ENCODE data around the gene ISG20L2.

The ISG20L2 gene

DNA sequence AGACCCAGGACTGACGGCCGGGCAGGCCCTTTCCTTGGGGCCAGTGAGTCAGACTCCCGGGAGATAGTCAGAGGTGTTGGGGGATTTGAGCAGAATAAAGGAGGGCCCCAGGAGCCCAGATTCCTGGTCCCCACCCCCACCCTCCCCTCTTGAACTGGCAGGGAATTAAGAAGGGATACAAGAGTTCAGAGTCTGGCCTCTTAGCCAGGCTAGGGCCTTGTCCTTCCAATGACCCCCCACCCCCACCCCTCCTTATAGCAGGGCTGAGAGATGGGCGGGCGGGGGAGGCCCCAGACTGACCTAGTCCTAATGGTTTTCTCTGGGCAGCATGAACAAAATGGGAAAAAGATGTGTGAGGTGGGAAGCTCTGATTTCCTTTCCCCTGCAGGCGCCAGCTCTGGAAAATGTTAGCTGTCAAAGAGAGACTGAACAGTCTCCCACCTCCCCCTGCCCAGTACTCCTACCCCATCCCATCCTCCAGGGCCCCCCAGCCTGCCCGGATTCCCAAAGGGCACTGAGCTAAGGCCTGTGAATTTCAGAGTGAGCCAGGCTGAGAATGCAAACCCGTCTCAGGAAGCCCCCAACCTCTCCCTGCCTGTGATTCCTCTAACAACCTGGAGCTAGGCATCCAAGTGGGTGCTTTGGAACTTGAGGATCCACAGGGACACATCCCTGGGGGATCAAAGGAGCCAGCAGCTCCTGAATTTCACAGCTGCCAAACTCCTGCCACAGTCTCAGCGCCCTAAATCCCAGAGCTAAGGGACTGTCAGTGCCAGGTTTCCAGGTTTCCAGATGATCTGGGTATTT is 17.4 kb downstream of the ISG20L2 start:
- TF ChIP-seq CTCF (IDR thresholded peaks at IDR 0.05; ENCODE audit: control insufficient read depth, extremely low read depth, insufficient read depth), result no peak
- no peak for DNase-seq (ENCODE audit: low read depth)

DNA sequence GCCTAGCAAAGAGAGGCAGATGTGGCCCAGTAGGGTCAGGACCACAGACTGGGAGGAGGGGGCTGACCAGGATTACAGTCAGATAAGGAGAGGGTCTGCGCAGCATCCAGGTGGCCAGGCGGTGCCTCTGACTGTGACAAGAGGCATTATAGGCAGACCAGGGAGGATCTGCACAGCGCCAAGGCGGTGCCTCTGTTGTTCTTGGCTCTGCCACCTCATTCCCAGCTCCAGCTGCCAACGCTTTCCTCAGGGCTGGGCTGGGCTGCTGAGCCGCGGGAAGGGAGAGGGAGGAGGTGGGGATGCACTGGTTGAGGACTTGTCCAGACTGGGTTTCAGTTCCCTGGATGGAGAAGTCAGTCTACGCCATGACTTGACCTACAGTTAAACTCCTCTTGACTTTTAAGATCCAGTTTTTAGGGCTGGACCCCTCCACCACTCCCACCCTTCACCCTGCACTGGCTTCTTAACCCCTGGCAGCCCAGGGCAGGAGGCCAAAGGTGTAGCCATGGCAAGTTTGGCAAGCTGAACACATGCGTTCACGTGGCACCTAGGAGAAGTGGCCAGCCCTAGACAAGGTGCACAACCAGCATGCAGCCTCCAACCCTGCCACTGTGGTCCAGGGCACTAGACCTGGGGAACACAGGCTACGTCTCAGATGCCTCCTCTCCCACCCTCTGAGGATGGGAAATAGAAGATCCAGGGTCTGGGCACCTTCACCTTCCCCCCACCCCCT is 18.6 kb downstream of the ISG20L2 start:
- DNase-seq (ENCODE audit: low read depth), result peak; percentile 66
- TF ChIP-seq CTCF (IDR thresholded peaks at IDR 0.05; ENCODE audit: control insufficient read depth, extremely low read depth, insufficient read depth), result no peak
- H3K4me3 ChIP-seq (ENCODE audit: low read depth, low read length), result no peak overlapping the region

More for the DNA sequence above, 17.4 kb downstream of the ISG20L2 start:
- H3K4me3 ChIP-seq (ENCODE audit: low read depth, low read length), result no peak overlapping the region

DNA sequence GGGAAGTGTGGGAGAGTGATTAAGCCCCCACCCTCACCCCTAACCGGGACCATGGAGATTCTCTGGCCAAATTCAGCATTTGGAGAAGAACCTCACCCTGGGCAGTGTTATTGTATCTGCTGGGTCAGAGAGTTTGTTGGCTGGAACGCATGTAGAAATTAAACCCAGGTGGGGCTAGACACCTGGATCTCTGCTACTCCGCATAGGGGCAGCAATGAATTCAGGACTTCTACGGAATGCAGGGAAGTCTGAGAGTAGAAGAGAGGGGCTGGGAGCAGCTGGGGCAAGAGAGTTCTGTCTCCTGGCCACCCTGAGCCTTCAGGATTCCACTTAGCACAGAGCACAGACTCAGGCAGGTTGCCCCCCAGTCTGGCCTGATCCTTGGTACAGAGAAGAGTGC is 19.5 kb downstream of the ISG20L2 start:
- DNase-seq (ENCODE audit: low read depth), result no peak
- no peak overlapping the region for H3K4me3 ChIP-seq (ENCODE audit: low read depth, low read length)
- TF ChIP-seq CTCF (IDR thresholded peaks at IDR 0.05; ENCODE audit: control insufficient read depth, extremely low read depth, insufficient read depth), result no peak

DNA sequence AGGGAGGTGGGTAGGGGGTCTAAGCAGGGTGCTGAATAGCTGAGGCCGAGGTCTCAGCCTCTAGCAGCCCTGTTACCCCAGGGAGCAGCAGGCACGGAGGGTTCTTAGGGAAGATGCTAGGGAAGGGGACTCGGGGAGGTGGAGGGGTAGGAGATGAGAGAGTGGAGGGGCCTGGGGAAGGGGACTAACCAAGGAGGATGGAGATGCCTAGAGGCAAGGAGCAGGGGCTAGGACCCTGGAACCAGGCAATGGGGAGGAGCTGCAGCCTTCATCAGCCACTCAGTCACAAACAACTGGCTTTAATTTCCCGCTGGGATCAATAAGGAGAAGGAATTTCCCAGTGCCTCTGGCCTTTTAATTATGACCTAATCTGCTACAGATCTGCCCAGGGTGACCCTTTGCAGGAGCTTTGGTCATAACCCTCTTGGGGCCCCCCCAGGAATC is 20.3 kb downstream of the ISG20L2 start:
- no peak overlapping the region for H3K4me3 ChIP-seq (ENCODE audit: low read depth, low read length)
- no peak for DNase-seq (ENCODE audit: low read depth)
- no peak for TF ChIP-seq CTCF (IDR thresholded peaks at IDR 0.05; ENCODE audit: control insufficient read depth, extremely low read depth, insufficient read depth)

DNA sequence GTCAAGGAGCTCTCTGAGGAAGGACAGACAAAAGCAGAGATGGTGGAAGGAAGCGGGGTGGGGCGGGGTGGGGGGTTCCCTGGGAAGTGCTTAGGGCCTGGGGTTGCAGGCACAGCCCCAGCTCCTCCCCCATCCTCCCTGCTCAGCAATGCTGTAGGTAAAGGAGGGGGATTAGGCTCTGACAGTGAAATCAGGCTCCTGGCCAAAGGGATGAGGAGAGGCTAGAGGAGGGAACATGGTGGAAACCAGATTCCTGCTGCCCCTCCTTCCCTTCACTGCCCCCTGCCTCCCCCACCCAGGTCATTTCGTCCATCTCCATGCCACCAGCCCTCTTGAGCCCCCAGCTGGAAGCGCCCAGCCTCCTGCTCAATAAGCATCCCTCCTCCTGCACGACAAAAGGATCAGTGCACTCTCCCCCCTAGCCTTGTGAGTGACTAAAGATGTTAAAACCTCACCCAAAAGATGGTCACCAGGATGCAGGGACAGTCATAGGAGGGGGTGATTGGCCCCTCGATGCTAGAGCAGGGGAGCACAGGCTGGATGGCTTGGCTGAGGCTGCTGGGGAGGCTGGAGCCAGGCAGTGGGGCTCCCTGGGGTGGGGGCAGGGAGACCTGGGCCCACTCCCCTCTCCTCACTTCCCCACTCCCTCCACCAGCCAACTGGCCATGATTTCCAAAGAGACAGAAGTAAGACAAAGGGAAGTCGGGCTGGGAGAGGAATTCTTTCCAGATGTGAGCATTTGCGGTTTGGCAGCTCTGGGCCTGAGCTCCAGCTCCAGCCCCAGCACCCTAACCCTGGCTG is 20.9 kb downstream of the ISG20L2 start:
- DNase-seq (ENCODE audit: low read depth), result no peak
- TF ChIP-seq CTCF (IDR thresholded peaks at IDR 0.05; ENCODE audit: control insufficient read depth, extremely low read depth, insufficient read depth), result no peak
- no peak overlapping the region for H3K4me3 ChIP-seq (ENCODE audit: low read depth, low read length)

DNA sequence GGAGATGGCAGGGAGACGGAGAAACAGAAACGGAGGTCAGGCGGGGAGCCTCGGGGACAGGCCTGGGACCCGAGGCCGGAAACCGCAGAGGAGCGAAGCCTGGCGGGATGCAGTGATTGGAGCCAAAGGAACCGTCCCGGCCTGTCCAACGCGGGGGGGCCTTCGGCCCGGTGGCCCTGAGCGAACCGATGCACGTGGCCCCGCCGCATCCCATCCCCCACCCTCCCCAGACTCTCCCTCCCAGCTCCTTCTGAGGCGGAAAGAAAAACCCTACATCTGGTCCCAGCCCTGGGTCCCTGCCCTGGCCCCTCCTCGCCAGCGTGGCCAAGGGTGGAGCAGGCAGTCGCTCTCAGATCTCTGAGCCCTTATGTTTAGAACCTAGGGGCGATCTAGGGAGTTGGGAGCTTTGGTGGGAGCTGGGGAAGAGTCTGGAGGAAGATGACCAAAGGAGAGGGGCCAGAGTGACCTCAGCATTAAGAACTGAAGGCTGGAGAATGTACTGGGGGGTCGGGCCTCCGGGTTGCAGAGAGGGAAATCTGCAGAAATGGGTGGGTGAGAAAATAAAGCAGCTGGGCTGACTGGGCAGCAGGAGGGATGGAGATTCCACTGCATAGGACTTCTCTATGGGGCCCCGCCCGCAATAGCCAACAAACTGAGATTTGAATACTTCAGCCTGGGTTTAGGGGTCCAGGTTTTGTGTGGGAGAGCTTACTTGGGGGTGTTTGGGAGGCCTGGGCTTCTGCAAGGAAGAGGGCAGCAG is 21.7 kb downstream of the ISG20L2 start:
- no peak for DNase-seq (ENCODE audit: low read depth)
- no peak overlapping the region for H3K4me3 ChIP-seq (ENCODE audit: low read depth, low read length)
- TF ChIP-seq CTCF (IDR thresholded peaks at IDR 0.05; ENCODE audit: control insufficient read depth, extremely low read depth, insufficient read depth), result no peak

All from LNCaP clone FGC (cell line).